Left ventricle myocardium inferior (tissue), 1 donor: Measurements from ENCODE around the gene CCDC60. TPM values are rescaled to one million over a fixed set of nuclear protein-coding genes. Genes with fewer than 3 reads are reported as not detected.

ENCODE experiments used
- DNase-seq: peaks from one replicate; pipeline ENCODE4 v3.0.0-alpha.2; 2020
- H3K27ac ChIP-seq: fragments of 200-600 bp; replicated peaks from 2 replicates; pipeline ENCODE4 v1.8.0; 2021
- H3K27me3 ChIP-seq: fragments of 200-600 bp; 2 replicates; pipeline ENCODE4 v1.8.0; 2021; ENCODE audit warnings: low read depth
- H3K36me3 ChIP-seq: fragments of 200-600 bp; 2 replicates; pipeline ENCODE4 v1.8.0; 2021
- H3K4me1 ChIP-seq: fragments of 200-600 bp; 2 replicates; pipeline ENCODE4 v1.8.0; 2021
- H3K4me3 ChIP-seq: fragments of 200-600 bp; 2 replicates; pipeline ENCODE4 v1.8.0; 2021; ENCODE audit warnings: mild to moderate bottlenecking, moderate library complexity
- H3K9me3 ChIP-seq: fragments of 200-600 bp; replicated peaks from 2 replicates; pipeline ENCODE4 v1.8.0; 2021
- CTCF ChIP-seq: fragments of 200-600 bp; IDR thresholded peaks from 2 replicates; pipeline ENCODE4 v1.8.0; 2021; ENCODE audit warnings: antibody characterized with exemption, mild to moderate bottlenecking, borderline replicate concordance
- intact Hi-C: fragments of 100-400 bp; cut with micrococcal nuclease; formaldehyde crosslinking; loops from one replicate; pipeline ENCODE4 v1.11.0; 2022
- total RNA-seq: library from RNA; stranded (reverse); fragmentation: NEBNext Ultra II Directional; extraction: Animal tissue kit (Norgen Biotek cat#: 25700); gene quantifications from one replicate; pipeline ENCODE4 v1.2.1, GENCODE V29; 2021
- donor health status: DM: no; HTN: yes; CAD: no; lungs with severe emphysema.

The CCDC60 gene
- total RNA-seq, 1 donor from 2014 or later = not detected

GRCh38 chr12:119501052-119501451, 166.5 kb downstream of the CCDC60 start:
- Histone ChIP-seq H3K27ac (no peak overlapping the region), H3K9me3 (no peaks in the 10 kb centered on the region), H3K36me3 (no peaks in the 10 kb centered on the region), H3K4me3 (no peak overlapping the region), H3K4me1 (no peaks in the 10 kb centered on the region), H3K27me3 (peaks cover 63% of the 10 kb centered on the region)
- intact Hi-C loops = no loop called here
- TF ChIP-seq CTCF = no peak
- no peak for DNase-seq

- no peak for DNase-seq
- H3K27me3 ChIP-seq = peaks cover 24% of the 10 kb centered on the region
- no peak overlapping the region for H3K4me3 ChIP-seq
- intact Hi-C loops = no loop called here
- H3K27ac ChIP-seq = no peak overlapping the region
- no peak for TF ChIP-seq CTCF
- H3K4me1 ChIP-seq = no peaks in the 10 kb centered on the region
- no peaks in the 10 kb centered on the region for H3K36me3 ChIP-seq
- H3K9me3 ChIP-seq = no peaks in the 10 kb centered on the region
Measured at GRCh38 chr12:119505001-119505400, 170.5 kb downstream of the CCDC60 start.

GRCh38 chr12:119512772-119513497, 178.4 kb downstream of the CCDC60 start:
- Histone ChIP-seq H3K4me1 (no peaks in the 10 kb centered on the region), H3K36me3 (no peaks in the 10 kb centered on the region), H3K4me3 (no peak overlapping the region), H3K9me3 (no peaks in the 10 kb centered on the region), H3K27ac (no peak overlapping the region), H3K27me3 (peaks cover 5% of the 10 kb centered on the region)
- intact Hi-C loops = no loop called here
- TF ChIP-seq CTCF = no peak
- DNase-seq = no peak

GRCh38 chr12:119528241-119528640, 193.7 kb downstream of the CCDC60 start:
- Histone ChIP-seq H3K4me1 (no peaks in the 10 kb centered on the region), H3K9me3 (peaks cover 21% of the 10 kb centered on the region), H3K27ac (no peak overlapping the region), H3K27me3 (peaks cover 4% of the 10 kb centered on the region), H3K36me3 (no peaks in the 10 kb centered on the region), H3K4me3 (no peak overlapping the region)
- DNase-seq = no peak
- TF ChIP-seq CTCF = no peak
- intact Hi-C loops = no loop called here

- no peaks in the 10 kb centered on the region for H3K4me1 ChIP-seq
- H3K27me3 ChIP-seq = peaks cover 12% of the 10 kb centered on the region
- no peak overlapping the region for H3K4me3 ChIP-seq
- H3K9me3 ChIP-seq = peaks cover 15% of the 10 kb centered on the region
- no peak overlapping the region for H3K27ac ChIP-seq
- intact Hi-C loops = loop anchor here (10.0 kb wide), 1 partner anchor 96 kb away; no protein-coding TSS in a partner anchor
- no peak for TF ChIP-seq CTCF
- no peak for DNase-seq
- no peaks in the 10 kb centered on the region for H3K36me3 ChIP-seq
Measured at GRCh38 chr12:119540476-119540875, 205.9 kb downstream of the CCDC60 start.
